PFSK-1 (cell line): ENCODE data around the gene NAXE.

ENCODE experiments used
- POLR2AphosphoS5 ChIP-seq: IDR thresholded peaks from 2 replicates; pipeline ENCODE4 v1.6.1; 2012; ENCODE audit warnings: low read depth, mild to moderate bottlenecking, control low read depth, low read length, moderate library complexity
- TF ChIP-seq, protein P1 (sequence below), 2 experiments: IDR thresholded peaks; 2 replicates each; pipeline versions ENCODE4 v1.6.1 to v1.8.0; 2011 to 2012; ENCODE audit warnings: low read depth in 2 of 2, low read length in 2 of 2, control low read depth in 1 of 2, inconsistent platforms in 1 of 2, mild to moderate bottlenecking in 1 of 2, moderate library complexity in 1 of 2; ENCODE audit not compliant: insufficient read depth in 1 of 2

DNA sequence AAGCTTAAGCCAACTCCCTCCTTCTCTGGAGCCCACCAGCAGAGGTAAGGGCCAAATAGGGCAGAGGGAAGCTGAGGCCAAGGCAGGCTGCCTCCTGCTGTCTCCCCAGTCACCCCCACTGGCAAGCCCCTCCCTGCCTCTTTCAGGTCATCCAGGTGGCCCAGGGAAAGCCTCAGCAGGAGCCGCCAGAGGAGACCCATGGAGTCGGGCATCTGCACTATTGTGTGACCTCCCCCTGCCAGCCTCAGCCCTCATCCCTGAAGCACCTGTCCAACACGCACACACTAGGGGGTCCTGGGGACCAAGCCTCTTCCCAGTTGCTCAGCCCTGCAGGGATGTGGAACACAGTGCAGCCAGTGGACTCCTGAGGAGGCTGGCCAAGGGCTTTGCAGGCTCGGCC is 5.3 kb upstream of the NAXE start:
- TF ChIP-seq, protein P1, sequence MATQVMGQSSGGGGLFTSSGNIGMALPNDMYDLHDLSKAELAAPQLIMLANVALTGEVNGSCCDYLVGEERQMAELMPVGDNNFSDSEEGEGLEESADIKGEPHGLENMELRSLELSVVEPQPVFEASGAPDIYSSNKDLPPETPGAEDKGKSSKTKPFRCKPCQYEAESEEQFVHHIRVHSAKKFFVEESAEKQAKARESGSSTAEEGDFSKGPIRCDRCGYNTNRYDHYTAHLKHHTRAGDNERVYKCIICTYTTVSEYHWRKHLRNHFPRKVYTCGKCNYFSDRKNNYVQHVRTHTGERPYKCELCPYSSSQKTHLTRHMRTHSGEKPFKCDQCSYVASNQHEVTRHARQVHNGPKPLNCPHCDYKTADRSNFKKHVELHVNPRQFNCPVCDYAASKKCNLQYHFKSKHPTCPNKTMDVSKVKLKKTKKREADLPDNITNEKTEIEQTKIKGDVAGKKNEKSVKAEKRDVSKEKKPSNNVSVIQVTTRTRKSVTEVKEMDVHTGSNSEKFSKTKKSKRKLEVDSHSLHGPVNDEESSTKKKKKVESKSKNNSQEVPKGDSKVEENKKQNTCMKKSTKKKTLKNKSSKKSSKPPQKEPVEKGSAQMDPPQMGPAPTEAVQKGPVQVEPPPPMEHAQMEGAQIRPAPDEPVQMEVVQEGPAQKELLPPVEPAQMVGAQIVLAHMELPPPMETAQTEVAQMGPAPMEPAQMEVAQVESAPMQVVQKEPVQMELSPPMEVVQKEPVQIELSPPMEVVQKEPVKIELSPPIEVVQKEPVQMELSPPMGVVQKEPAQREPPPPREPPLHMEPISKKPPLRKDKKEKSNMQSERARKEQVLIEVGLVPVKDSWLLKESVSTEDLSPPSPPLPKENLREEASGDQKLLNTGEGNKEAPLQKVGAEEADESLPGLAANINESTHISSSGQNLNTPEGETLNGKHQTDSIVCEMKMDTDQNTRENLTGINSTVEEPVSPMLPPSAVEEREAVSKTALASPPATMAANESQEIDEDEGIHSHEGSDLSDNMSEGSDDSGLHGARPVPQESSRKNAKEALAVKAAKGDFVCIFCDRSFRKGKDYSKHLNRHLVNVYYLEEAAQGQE (IDR thresholded peaks at IDR 0.05; ENCODE audit: insufficient read depth in 1 of 2, low read depth in 2 of 2, low read length in 2 of 2): no peak
- no peak for TF ChIP-seq POLR2AphosphoS5
